ENCODE measurements around the gene TANGO2.

The TANGO2 gene

GRCh38 chr22:20027966-20028854 lies 7.3 kb downstream of the TANGO2 start:
- DNase-seq: no peak

GRCh38 chr22:20028855-20029549 lies 8.1 kb downstream of the TANGO2 start:
- DNase-seq: no peak

GRCh38 chr22:20029550-20030225 lies 8.8 kb downstream of the TANGO2 start:
- DNase-seq: no peak

DNA sequence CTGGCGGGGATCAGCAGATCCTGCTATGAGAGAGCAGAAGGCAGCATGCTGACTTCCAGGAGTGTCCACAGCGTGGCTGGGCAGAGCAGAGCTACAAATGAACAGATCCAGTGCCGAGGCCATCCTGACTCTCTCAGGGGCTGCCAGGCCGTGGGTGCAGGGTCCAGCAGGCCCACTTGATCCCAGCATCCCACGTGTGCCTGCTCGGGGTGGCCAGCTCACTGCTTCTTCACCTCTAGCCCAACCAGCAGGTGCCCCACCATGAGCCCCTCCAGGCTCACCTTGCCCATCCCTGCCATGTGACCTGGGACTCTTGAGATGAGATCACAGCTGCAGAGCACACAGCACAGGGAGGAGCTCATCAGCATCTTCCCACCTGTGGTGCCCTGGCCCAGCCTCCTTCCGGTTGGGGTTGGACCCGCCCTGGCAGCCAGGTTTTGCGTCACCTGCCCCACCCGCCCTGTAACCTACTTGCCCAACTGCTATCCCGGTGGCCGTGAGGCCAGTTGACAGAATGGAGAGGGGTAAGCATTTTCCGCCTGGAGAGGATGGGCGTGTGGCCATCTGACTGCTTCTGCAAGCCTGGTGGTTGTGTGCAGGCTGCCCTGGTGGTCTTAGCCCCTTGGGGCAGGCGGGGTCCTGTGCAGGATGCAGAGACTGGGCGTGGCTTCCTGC lies 11.0 kb downstream of the TANGO2 start:
- no peak for DNase-seq

DNA sequence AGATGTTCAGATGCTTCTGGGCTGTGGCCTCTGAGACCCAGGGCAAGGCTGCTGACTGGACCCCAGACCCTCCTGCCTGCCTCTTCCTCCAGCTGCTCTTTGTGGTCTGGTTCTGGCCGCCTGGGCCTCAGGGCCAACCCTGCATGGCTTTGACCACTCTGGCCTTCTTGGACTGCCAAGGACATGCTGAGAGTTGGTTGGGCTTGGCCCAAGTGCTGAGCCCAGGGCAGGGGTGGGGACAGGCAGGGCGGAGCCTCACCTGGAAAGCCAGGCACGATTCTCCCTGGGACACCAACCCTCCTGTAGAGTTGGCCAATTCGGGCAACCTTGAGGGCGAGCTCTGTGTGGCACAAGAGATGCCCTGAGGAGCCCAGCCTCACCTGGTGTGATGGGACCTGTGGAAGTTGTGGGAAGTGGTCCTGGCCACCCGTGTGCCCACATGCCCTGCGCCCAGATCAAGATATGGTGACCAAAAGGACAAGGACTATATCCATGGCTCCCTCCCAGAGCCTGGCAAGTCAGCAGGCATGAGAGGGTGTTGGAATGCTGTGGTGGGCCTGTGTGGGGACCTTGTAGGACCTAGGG lies 11.6 kb downstream of the TANGO2 start:
- no peak for DNase-seq

DNA sequence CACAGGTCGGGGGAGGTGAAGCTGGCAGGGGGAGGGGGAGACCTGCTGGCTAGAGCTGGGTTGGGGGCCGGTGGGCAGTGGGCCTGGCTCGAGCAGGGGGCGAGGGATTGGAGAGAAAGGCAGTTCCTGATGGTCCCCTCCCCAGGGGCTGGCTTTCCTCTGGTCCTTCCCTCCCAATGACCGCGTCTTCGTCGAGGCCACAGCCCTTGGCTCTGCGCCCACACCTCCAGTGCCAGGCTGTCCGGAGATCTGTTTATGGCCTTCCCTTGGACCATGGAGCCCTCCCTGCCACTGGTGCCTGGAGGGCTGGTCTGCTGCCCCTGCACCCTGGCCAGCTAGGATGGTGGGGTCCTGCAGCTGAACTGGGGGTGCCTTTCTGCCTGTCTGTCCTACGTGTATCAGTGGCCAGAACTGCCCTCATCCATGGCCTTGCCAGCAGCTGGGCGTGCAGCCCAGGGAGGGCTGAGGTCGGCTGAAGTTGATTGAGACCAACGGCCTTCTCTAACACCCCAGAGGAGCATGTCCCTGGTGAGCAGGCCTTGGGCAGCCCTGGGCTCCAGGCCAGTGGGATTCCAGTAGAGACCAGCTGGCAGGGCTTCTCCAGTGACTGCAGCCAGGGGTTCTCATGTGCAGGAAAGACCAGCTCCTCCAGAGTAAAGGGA lies 12.3 kb downstream of the TANGO2 start:
- DNase-seq: no peak

DNA sequence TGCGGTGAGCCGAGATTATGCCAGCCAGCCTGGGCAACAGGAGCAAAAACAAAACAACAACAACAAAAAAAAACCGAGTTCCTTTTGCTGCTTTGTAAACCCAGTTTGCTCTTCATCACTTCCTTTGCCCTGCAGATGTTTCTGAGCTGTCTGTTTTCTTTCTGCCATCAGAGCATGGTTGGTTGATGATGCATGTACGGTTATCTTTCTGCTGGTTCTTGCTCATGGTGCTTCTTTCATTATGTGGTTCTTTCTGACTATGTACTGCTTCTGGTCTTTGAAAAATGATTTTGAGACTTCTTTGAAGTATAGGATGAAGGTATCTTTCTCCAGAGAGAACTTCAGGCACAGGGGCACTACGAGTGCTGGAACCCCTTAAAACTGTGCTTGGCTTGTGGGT lies 13.2 kb downstream of the TANGO2 start:
- DNase-seq: no peak

- DNase-seq: no peak
Measured at GRCh38 chr22:20035375-20036083, 14.6 kb downstream of the TANGO2 start.

GRCh38 chr22:20036084-20036482 lies 15.2 kb downstream of the TANGO2 start:
- no peak for DNase-seq

- DNase-seq: no peak
Measured at GRCh38 chr22:20036535-20037392, 15.9 kb downstream of the TANGO2 start.

DNA sequence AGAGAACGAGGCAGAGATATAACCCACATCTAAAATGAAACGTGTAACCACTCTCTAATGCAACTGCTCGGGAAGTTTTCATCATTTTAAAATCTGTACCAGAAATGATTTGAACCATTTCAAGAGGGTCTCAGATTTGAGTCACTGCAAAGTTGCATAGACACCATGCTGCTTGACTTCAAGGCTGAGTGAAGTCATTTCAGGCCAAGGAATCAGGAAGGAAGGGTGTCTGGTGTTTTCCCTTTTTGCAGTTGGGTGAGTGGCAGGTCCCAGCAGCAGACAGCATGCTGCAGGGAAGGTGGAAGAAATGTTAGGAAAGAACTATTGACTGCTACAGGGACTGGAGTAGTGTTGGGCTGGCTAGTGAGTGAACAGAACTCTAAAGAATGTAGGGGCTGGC lies 16.5 kb downstream of the TANGO2 start:
- DNase-seq: no peak

- no peak for DNase-seq
Measured at GRCh38 chr22:20038574-20038973, 17.7 kb downstream of the TANGO2 start.

DNA sequence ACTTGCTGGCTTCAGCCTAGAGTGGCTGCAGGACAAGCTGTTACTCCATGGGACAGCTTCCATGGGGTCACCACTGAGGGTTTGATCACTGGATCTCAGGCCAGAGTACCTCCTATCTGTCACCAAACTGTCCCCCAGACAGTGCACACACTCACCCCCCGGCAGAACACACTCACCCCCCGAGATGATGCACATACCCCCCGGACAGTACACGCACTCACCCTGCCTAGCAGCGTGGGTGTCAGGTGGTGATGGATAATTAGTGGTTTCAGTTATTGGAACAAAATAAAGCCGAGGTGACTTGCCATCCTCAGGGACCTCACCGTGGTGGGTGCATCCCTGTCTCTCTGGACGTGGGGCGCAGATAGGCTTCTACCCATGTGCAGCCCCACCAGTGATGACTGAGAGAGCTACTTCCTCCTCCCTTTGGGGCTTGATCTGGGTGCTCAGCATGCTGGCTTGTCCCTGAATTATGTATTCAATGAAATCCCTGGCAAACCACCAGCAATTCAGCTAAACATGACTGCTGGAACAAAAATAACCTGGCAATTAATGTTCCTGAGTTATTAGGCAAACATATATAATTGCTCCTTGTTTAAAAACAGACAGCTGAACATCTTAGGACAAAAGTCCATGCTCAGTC lies 18.9 kb downstream of the TANGO2 start:
- DNase-seq: no peak

DNA sequence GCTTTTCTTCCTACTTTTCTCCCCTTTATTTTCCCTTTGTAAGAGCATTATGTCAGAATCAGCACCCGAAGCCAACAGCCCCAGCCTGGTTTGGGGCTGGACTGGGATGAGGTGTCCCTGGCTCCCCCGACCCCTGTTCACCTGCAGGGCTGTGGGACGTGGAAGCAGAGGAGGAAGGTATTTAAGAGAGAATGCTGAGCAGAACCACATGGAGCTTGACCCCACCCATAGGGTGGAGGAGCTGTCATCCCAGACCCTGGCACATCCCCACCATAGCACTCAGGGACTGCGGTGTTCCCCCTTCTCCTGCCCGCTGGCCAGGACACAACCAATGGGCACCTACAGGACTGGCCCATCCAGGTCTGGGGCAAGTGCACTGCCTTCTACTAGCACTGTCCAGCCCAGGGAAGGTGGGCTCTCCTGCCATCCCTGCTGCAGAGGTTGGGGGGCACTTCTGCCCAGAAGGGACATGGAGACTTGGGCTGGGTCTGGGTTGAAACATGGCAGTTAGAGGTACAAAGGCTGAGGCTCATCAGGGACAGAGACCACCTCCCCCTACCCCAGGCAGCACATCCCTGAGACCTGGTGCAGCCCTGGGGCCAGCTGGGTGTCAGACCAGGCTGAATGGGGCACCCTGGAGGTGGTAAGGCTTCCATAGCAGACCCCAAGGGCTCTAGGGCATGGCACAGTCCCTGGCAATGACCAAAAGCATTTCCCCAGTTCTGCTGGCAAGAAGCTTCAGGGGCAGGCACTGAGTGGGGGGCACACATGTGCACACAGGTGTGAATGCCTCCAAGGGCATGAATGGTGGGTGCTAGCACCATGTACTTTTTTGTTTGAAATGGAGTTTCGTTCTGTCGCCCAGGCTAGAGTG lies 19.7 kb downstream of the TANGO2 start:
- DNase-seq: no peak

DNA sequence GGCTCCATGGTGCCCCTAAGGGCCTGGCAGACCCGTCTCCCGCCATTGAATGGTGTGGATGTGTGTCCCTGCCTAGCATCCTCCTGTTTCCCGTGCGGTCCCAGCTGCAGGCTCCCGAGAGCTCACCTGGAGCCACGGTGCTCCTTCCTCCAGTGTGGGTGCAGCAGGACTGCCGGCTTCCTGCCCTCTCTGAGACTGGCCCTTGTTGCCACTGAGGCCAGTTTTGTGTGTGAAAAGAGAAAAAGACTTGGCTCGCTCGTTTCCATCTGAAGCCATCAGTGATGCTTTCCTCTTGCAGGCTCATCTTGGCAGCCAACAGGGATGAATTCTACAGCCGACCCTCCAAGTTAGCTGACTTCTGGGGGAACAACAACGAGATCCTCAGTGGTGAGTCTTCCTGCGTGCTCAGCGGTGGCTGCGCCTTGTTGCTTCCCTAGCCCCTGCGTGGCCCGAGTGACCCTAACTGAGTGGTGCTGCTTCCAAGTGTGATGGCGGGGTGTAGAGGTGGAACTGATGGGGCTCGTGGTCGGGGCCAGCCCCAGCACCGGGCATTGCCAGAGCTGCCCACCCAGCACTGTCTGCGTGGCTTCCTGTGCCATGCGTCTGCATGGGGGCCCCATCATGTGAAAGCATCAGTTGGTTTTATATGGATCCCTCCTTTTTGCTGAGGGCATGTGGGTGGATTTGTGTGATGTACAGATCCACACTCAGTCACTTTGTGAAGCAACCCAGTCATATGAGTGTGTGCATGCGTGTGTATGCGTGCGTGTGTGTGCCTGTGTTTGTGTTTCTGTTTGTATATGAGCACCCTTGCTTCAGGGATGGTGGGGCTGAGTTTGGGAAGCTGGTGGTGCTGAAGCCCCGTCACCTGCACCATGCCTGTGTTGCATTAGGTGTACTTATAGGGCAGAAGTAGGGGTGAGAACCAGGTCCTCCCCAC lies 22.4 kb downstream of the TANGO2 start:
- no peak for DNase-seq

DNA sequence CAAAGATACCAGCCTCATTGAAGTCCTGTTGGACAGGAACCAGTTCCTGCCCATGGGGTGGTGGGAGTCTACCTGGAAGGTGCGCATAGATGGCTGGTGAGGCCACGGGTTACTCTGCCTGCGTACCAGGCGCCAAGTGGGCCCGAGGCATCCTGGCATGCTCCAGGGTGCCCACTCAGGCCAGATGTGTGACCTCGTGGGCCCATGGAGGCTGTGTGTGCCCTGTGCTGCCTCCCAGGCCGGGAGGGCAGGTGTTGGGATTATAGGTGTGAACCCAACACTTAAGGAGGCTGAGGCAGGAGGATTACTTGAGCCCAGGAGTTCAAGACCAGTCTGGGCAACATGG lies 23.1 kb downstream of the TANGO2 start:
- DNase-seq: no peak

DNA sequence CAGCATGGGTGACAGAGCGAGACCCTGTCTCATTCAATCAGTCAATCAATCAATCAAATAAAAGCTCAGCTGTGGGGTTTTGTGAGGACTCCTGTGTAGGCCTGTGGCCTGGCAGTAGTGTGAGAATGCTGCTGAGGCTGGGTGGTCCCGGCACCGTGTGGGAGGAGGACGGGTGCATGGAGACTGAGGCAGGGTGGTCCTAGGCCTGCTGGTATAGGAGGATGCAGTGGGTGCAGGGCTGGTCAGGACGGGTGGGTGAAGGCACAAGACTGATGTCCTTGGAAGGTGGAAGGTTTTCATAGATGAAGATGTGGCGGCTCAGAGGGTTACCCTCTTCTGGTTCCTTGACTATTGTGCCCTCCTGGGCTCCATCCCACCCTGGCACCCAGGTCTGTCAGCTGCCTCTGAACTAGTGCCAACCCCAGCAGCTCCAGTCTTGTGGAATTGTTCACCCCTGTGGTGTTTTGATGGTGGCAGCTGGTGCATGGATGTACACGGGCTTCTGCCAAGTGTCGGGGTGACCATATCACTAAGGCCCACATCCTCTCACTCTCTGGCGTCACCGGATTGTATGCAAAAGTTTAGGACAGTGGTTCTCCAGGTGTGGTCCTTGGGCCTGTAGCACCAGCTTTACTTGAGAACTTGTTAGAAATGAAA lies 23.7 kb downstream of the TANGO2 start:
- DNase-seq: no peak

Data from activated naive CD4-positive, alpha-beta T cell (primary cell).